OCI-LY7 (cell line): ENCODE results near the gene ADAMTS17. TPM values are rescaled to one million over a fixed set of nuclear protein-coding genes. Genes with fewer than 3 reads are reported as not detected.
A peak's percentile ranks its signal among the peaks of the same experiment; 100 is the strongest.

Source experiments
- BruUV-seq: library from RNA; stranded (reverse); fragments of 400-500 nt; replicated peaks from 2 replicates; lab custom pipeline; 2021; lab: Mats Ljungman, UMichigan
- CTCF ChIA-PET: fragments of 300-600 bp; sonication (Branson Sonifier 250); formaldehyde crosslinking; loops from one replicate; lab custom pipeline; 2022; ENCODE audit warnings: antibody characterized with exemption; ENCODE audit not compliant: unreplicated experiment; lab: Charles Lee
- POLR2A ChIA-PET: fragments of 300-600 bp; sonication (Branson Sonifier 250); formaldehyde crosslinking; loops from one replicate; lab custom pipeline; 2022; ENCODE audit warnings: antibody characterized with exemption; lab: Charles Lee
- DNase-seq: peaks from one replicate; pipeline ENCODE4 v3.0.0-alpha.2; 2015; ENCODE audit warnings: low spot score
- H2AFZ ChIP-seq: fragments of 200-600 bp; sonication (generic), shearing (Covaris generic); 2 replicates; pipeline ENCODE4 v1.6.1; 2014; ENCODE audit warnings: mild to moderate bottlenecking, antibody characterized with exemption, low read length, moderate library complexity
- H3K27ac ChIP-seq: fragments of 200-600 bp; sonication (generic); 2 replicates; pipeline ENCODE4 v1.5.1; 2014; ENCODE audit warnings: mixed run types, low read depth, mild to moderate bottlenecking, moderate library complexity, low read length, inconsistent platforms; ENCODE audit not compliant: poor library complexity, severe bottlenecking
- H3K36me3 ChIP-seq: fragments of 200-600 bp; sonication (generic); 2 replicates; pipeline ENCODE4 v1.6.1; 2014; ENCODE audit warnings: mild to moderate bottlenecking, antibody characterized with exemption, low read length, moderate library complexity, mixed read lengths; ENCODE audit not compliant: insufficient read depth
- H3K4me1 ChIP-seq: fragments of 200-600 bp; sonication (generic); 2 replicates; pipeline ENCODE4 v1.5.1; 2014; ENCODE audit warnings: mild to moderate bottlenecking, low read length; ENCODE audit not compliant: insufficient read depth, poor library complexity, severe bottlenecking
- H3K4me2 ChIP-seq: fragments of 200-600 bp; sonication (generic); 2 replicates; pipeline ENCODE4 v1.6.1; 2014; ENCODE audit warnings: mild to moderate bottlenecking, low read length
- H3K4me3 ChIP-seq: fragments of 200-600 bp; sonication (generic); 2 replicates; pipeline ENCODE4 v1.5.1; 2014; ENCODE audit warnings: mild to moderate bottlenecking, low read depth, low read length; ENCODE audit not compliant: poor library complexity, severe bottlenecking
- H3K79me2 ChIP-seq: fragments of 200-600 bp; sonication (generic); 2 replicates; pipeline ENCODE4 v1.6.1; 2016; ENCODE audit warnings: low read depth, mild to moderate bottlenecking, low read length, moderate library complexity, mixed read lengths; ENCODE audit not compliant: insufficient read depth
- H3K9me2 ChIP-seq: fragments of 200-600 bp; sonication (generic); 2 replicates; pipeline ENCODE4 v1.6.1; 2016; ENCODE audit warnings: mild to moderate bottlenecking, low read length, mixed read lengths; ENCODE audit not compliant: insufficient read depth
- H3K9me3 ChIP-seq: fragments of 200-600 bp; sonication (generic); 2 replicates; pipeline ENCODE4 v1.6.1; 2014; ENCODE audit warnings: mild to moderate bottlenecking, mixed run types, low read length, mixed read lengths
- H4K20me1 ChIP-seq: fragments of 200-600 bp; sonication (generic); 2 replicates; pipeline ENCODE4 v1.6.1; 2014; ENCODE audit warnings: mild to moderate bottlenecking, antibody characterized with exemption, low read length, moderate library complexity, mixed read lengths; ENCODE audit not compliant: insufficient read depth
- EZH2phosphoT487 ChIP-seq: fragments of 200-600 bp; sonication (generic); IDR thresholded peaks from 2 replicates; pipeline ENCODE4 v1.6.1; 2018; ENCODE audit warnings: low read depth, borderline replicate concordance, mild to moderate bottlenecking, mixed run types, antibody characterized with exemption, low read length, moderate library complexity, mixed read lengths
- intact Hi-C: fragments of 100-400 bp; cut with micrococcal nuclease; formaldehyde crosslinking; loops from one replicate; pipeline ENCODE4 v1.10.0; 2022; ENCODE audit not compliant: unreplicated experiment
- total RNA-seq, 2 experiments: library from RNA; depleted of rRNA in 1 of 2; stranded (reverse); fragments of >200 nt in 1 of 2; shearing (Covaris generic) in 1 of 2; gene quantifications; 2 replicates each; pipeline ENCODE4 v1.2.3, GENCODE V29; 2014 to 2022
- TF ChIP-seq, protein P1 (sequence below): fragments of 200-600 bp; sonication (generic); conservative IDR thresholded peaks from 2 replicates; pipeline ENCODE4 v1.5.1; 2014; ENCODE audit warnings: mild to moderate bottlenecking, antibody characterized with exemption, low read length, moderate library complexity, mixed read lengths

ADAMTS17 gene
- total RNA-seq, 2 experiments from 2014 or later = not detected

DNA sequence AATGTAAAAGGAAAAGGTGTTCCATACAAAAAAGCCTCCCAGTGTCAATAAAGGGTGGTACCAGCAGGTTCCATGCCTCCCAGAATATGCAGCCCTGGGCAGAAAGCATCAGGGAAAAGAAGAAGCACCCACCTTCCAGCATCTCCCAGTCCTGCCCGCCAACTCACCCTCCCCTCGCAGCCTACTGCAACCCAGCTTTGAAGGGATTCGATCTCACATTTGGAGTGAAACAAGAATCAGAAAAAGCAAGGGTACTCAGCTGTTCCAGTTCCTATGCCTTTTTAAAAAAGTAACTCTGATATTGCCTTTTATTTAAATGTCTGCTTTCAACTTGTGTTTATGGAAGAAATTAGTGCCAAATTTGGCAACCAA, 166.9 kb downstream of the ADAMTS17 start:
- Histone ChIP-seq H4K20me1 (no peaks in the 10 kb centered on the region), H2AFZ (no peak overlapping the region), H3K4me2 (no peak overlapping the region), H3K9me2 (no peaks in the 10 kb centered on the region), H3K4me1 (no peaks in the 10 kb centered on the region), H3K27ac (no peak overlapping the region), H3K9me3 (peaks cover 14% of the 10 kb centered on the region), H3K36me3 (no peaks in the 10 kb centered on the region), H3K79me2 (no peaks in the 10 kb centered on the region), H3K4me3 (no peak overlapping the region)
- TF ChIP-seq EZH2phosphoT487 = no peak
- TF ChIP-seq, protein P1, sequence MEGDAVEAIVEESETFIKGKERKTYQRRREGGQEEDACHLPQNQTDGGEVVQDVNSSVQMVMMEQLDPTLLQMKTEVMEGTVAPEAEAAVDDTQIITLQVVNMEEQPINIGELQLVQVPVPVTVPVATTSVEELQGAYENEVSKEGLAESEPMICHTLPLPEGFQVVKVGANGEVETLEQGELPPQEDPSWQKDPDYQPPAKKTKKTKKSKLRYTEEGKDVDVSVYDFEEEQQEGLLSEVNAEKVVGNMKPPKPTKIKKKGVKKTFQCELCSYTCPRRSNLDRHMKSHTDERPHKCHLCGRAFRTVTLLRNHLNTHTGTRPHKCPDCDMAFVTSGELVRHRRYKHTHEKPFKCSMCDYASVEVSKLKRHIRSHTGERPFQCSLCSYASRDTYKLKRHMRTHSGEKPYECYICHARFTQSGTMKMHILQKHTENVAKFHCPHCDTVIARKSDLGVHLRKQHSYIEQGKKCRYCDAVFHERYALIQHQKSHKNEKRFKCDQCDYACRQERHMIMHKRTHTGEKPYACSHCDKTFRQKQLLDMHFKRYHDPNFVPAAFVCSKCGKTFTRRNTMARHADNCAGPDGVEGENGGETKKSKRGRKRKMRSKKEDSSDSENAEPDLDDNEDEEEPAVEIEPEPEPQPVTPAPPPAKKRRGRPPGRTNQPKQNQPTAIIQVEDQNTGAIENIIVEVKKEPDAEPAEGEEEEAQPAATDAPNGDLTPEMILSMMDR = no peak
- POLR2A ChIA-PET = no interaction called here
- intact Hi-C loops = no loop called here
- CTCF ChIA-PET = no interaction called here
- no TSS peak for BruUV-seq
- no peak for DNase-seq

DNA sequence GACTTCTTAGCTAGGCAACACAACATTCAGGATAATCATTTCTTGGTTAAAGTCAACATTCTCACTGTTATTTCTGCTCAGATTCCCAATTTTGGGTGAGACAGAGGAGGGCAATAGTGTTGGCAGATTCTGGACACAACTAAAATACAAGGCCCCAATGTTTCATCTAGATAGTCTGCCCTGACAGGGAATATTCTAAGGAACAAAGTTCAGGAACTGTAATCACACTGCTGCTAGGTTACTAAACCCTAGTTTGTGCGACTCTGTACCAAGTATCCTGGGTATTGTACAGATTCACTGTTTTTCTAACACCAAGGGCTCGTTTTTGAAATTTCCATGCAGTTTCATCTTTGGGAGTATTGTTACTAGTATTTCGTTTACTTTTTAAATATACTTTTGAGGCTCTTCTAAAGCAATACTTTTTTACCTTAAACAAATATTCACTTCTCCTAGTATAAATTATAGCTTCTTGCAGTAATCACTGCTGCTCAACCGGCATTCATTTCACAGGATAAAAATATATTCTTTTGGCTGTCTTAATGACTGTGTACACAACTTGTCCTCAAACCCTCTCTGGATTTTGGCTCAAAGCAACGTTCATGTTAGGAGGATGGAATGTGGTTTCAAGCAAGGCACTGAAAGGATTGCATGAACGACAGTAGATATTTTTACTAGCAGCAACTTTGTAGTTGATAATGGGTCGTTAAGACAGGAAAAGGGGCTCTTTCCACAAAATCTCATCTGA, 167.4 kb downstream of the ADAMTS17 start:
- Histone ChIP-seq H2AFZ (no peak overlapping the region), H3K4me2 (no peak overlapping the region), H3K9me3 (peaks cover 14% of the 10 kb centered on the region), H4K20me1 (no peaks in the 10 kb centered on the region), H3K79me2 (no peaks in the 10 kb centered on the region), H3K4me3 (no peak overlapping the region), H3K36me3 (no peaks in the 10 kb centered on the region), H3K9me2 (no peaks in the 10 kb centered on the region), H3K27ac (no peak overlapping the region), H3K4me1 (no peaks in the 10 kb centered on the region)
- intact Hi-C loops = no loop called here
- no peak for DNase-seq
- CTCF ChIA-PET = no interaction called here
- no TSS peak for BruUV-seq
- POLR2A ChIA-PET = no interaction called here
- TF ChIP-seq EZH2phosphoT487 = no peak
- TF ChIP-seq, protein P1 = no peak

DNA sequence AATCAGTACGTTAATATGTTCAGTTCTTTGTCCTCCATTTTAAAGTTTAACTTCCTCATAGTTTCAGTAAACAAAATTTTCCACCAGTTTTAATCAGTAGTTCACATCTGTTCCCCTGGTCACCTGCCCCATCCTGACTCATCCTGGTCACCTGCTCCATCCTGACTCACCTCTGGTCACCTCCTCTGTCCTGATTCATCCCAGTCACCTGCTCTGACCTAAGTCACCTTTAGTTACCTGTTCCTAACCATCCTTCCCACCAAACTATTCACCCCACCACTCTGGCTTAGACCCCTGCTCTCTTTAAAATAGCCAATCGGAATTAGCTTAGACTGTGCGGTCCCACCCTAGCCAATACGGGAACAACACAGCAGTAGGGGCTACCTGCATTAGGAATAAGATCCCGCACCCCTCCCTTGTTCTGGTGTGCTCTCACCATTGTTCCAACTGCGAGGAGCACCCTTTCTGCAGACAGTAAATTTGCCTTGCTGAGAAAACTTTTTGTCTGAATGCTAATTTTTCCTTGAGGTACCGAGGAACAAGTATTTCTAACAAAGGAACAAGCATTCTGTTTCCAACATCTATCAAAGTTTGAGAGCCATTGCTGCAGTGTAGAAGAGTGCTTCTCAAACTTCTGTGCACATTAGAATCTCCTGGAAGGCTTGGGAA, 169.3 kb downstream of the ADAMTS17 start:
- ChIA-PET POLR2A (interaction anchor here (0.5 to 0.9 kb wide), 2 partner anchors 567 to 722 kb away, joined by 3 read pairs; no protein-coding TSS in a partner anchor), CTCF (no interaction called here)
- Histone ChIP-seq H3K36me3 (no peaks in the 10 kb centered on the region), H3K4me1 (no peaks in the 10 kb centered on the region), H3K4me3 (no peak overlapping the region), H3K4me2 (no peak overlapping the region), H3K9me3 (peaks cover 14% of the 10 kb centered on the region), H3K9me2 (no peaks in the 10 kb centered on the region), H3K79me2 (no peaks in the 10 kb centered on the region), H4K20me1 (no peaks in the 10 kb centered on the region), H2AFZ (no peak overlapping the region), H3K27ac (no peak overlapping the region)
- intact Hi-C loops = no loop called here
- no peak for TF ChIP-seq EZH2phosphoT487
- TF ChIP-seq, protein P1 = no peak
- BruUV-seq = no TSS peak
- peak; percentile 10 for DNase-seq
